Lung (tissue), 12 donors: ENCODE data around the gene GRID1. TPM values are rescaled to one million over a fixed set of nuclear protein-coding genes. Genes with fewer than 3 reads are reported as not detected.

Experiments
- ATAC-seq: fragments of 200-7000 bp; cut with Tn5 transposase; one replicate; pipeline ENCODE4 v1.9.1; 2020; ENCODE audit warnings: moderate number of reproducible peaks; ENCODE audit not compliant: insufficient read depth, low FRiP score
- DNase-seq, 3 donors: peaks; one replicate each; pipeline ENCODE4 v3.0.0-alpha.2; 2013 to 2017
- H3K27ac ChIP-seq, 2 donors: one replicate each; pipeline ENCODE4 v1.5.1; 2013; ENCODE audit warnings: mild to moderate bottlenecking in 2 of 2, moderate library complexity in 2 of 2, control low read depth in 1 of 2, inconsistent platforms in 1 of 2, low read depth in 1 of 2, low read length in 1 of 2
- H3K27me3 ChIP-seq, 3 donors: one replicate each; pipeline ENCODE4 v1.5.1; 2013; ENCODE audit warnings: low read length in 2 of 3; ENCODE audit not compliant: control insufficient read depth in 3 of 3, insufficient read depth in 3 of 3
- H3K36me3 ChIP-seq, 4 donors: one replicate each; pipeline ENCODE4 v1.5.1; 2013; ENCODE audit warnings: low read length in 4 of 4, mild to moderate bottlenecking in 1 of 4, moderate library complexity in 1 of 4; ENCODE audit not compliant: control insufficient read depth in 4 of 4, insufficient read depth in 4 of 4
- H3K4me1 ChIP-seq, 5 donors: one replicate each; pipeline ENCODE4 v1.5.1; 2013; ENCODE audit warnings: low read length in 5 of 5, mild to moderate bottlenecking in 2 of 5, moderate library complexity in 1 of 5; ENCODE audit not compliant: control insufficient read depth in 5 of 5, insufficient read depth in 5 of 5
- H3K4me3 ChIP-seq: one replicate; pipeline ENCODE4 v1.5.1; 2013; ENCODE audit warnings: mild to moderate bottlenecking, control low read depth, moderate library complexity
- H3K9ac ChIP-seq, 2 donors: one replicate each; pipeline ENCODE4 v1.5.1; 2013; ENCODE audit warnings: low read length in 2 of 2, control low read depth in 1 of 2; ENCODE audit not compliant: insufficient read depth in 1 of 2
- H3K9me3 ChIP-seq, 4 donors: one replicate each; pipeline ENCODE4 v1.5.1; 2013; ENCODE audit warnings: low read length in 3 of 4, mild to moderate bottlenecking in 1 of 4, moderate library complexity in 1 of 4; ENCODE audit not compliant: control insufficient read depth in 4 of 4, insufficient read depth in 3 of 4
- WGBS, 2 donors: extraction: QIAGEN DNeasy Blood & Tissue Kit; methylation state at CpG; one replicate each; pipeline ENCODE4 v1.1.7; 2013; 5-methylcytosine and 5-hydroxymethylcytosine counted together
- polyA plus RNA-seq, 2 donors: library from polyadenylated mRNA; stranded (reverse); fragments of 200-250 nt; gene quantifications; one replicate each; pipeline ENCODE4 v1.2.1, GENCODE V29; 2013
- total RNA-seq, 2 donors: library from RNA; depleted of rRNA in 1 of 2; stranded (reverse); fragments of >200 nt in 1 of 2; gene quantifications; one replicate each; pipeline ENCODE4 v1.2.1, GENCODE V29; 2014 to 2021
- TF ChIP-seq, protein P1 (sequence below): IDR thresholded peaks from 2 replicates; pipeline ENCODE4 v1.5.1; 2012; ENCODE audit warnings: mild to moderate bottlenecking; ENCODE audit errors: control extremely low read depth, extremely low read depth
- donor health status: control.
- donor health status: control.
- donor health status: Bipolar disorder and iron deficiency.
- donor health status: healthy.
- donor health status: DM: yes; HTN: yes; CAD: no.

GRID1 gene
- total and polyA plus RNA-seq, 4 donors: 1.1 to 3.6 (median 2.2) TPM

DNA sequence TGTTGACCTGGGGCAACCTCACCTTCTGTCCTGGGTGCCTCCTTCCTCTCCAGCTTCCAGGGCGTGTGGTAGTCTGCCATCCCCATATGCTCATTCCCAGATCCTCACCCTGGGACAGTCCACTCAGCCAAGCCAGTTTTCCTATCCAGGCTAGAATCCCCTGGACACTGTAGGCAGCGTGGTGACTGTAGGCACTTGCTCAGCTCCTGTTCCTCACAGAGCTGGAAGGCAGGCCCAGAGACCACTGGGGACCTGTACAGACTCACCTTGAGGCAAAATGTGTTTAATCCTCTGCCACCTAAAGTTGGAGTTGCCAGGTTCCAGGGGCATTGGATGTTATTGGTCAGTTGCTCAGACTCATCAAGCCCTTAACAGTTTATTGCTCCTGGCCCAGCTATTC is 2.4 kb upstream of the GRID1 start:
- peak in 1 of 3 donors; percentile 9 for DNase-seq
- Histone ChIP-seq H3K27ac (no peak overlapping the region), H3K9ac (no peak overlapping the region), H3K4me1 (peaks cover 0 to 25% (median 10%) of the 10 kb centered on the region in 5 donors), H3K36me3 (no peaks in the 10 kb centered on the region), H3K27me3 (peaks cover 0 to 73% (median 54%) of the 10 kb centered on the region in 3 donors), H3K4me3 (no peak overlapping the region), H3K9me3 (peaks cover 0 to 4% (median 0%) of the 10 kb centered on the region in 4 donors)
- TF ChIP-seq, protein P1, sequence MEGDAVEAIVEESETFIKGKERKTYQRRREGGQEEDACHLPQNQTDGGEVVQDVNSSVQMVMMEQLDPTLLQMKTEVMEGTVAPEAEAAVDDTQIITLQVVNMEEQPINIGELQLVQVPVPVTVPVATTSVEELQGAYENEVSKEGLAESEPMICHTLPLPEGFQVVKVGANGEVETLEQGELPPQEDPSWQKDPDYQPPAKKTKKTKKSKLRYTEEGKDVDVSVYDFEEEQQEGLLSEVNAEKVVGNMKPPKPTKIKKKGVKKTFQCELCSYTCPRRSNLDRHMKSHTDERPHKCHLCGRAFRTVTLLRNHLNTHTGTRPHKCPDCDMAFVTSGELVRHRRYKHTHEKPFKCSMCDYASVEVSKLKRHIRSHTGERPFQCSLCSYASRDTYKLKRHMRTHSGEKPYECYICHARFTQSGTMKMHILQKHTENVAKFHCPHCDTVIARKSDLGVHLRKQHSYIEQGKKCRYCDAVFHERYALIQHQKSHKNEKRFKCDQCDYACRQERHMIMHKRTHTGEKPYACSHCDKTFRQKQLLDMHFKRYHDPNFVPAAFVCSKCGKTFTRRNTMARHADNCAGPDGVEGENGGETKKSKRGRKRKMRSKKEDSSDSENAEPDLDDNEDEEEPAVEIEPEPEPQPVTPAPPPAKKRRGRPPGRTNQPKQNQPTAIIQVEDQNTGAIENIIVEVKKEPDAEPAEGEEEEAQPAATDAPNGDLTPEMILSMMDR: no peak
- 83 to 90% methylated on average over 2 of the region's 2 CpGs for WGBS, 2 donors
- ATAC-seq: no peak

DNA sequence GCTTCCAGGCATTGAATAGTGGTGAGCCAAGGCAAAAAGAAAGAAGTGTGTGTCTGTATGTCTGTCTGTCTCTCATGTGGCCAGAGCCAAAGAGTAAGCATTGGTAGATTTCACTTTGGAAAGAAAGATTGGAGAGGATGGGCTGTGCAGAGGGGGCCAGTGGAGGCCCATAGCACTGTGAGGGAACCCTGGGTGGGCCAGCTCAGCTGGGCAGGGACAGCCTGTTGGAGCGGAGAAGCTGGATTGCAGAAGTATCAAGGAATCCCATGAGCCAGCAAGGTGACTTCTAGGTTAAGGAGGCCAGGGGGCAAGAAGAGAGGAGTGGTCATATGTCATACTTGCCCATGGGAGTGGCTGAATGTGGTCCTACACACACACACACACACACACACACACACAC is 1.5 kb upstream of the GRID1 start:
- Histone ChIP-seq H3K27me3 (peaks cover 0 to 75% (median 61%) of the 10 kb centered on the region in 3 donors), H3K9me3 (peaks cover 0 to 4% (median 0%) of the 10 kb centered on the region in 4 donors), H3K4me1 (peaks cover 0 to 29% (median 10%) of the 10 kb centered on the region in 5 donors), H3K27ac (no peak overlapping the region), H3K4me3 (no peak overlapping the region), H3K9ac (no peak overlapping the region), H3K36me3 (no peaks in the 10 kb centered on the region)
- peak in 1 of 3 donors; percentile 0 for DNase-seq
- TF ChIP-seq, protein P1: no peak
- 88 to 92% methylated on average over 1 of the region's 1 CpG for WGBS, 2 donors
- no peak for ATAC-seq

DNA sequence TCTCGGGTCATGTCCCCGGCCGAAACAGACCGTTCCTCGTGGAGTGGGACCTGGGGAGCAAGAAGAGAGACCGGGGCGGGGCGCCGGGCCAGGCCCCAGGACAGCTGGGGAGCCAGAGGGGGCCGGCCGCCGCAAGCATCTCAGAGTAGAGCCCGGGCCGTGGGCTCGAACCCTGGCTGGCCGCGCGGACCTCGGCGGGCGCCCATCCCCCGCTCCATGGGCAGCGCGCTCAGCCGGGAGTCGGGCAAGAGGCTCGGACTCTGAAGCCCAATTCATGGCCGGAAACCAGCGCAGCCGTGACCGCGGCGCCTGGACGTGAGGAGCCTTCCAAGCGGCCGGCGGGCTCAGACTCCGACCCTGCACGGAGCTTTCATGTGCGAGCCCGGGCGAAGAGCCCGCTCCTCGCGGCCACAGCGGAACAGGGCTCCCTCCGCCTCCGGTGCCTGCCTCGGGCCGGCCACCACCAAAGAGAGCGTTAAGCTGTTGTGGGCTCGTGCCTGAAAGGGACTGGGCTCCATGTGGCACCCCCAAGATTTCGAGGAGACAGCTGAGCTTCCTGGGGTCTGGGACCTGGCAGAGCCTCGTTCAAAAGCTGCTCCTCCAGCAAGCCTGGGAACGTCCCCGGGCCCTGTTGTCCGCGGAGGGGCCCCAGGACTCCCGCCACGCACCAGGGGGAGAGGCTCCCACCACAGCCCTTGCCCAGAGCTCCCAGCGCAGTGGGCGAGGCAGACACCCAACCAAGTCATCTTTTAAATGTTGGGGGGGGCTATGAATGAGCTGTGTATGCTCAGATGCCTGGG is 757 bp upstream of the GRID1 start:
- H3K4me3 ChIP-seq: no peak overlapping the region
- peak; percentile 27 to 50 (median 48) for DNase-seq
- TF ChIP-seq, protein P1: no peak
- no peak overlapping the region for H3K27ac ChIP-seq
- H3K36me3 ChIP-seq: no peaks in the 10 kb centered on the region
- ATAC-seq: no peak
- peaks cover 0 to 31% (median 10%) of the 10 kb centered on the region in 5 donors for H3K4me1 ChIP-seq
- no peak overlapping the region for H3K9ac ChIP-seq
- WGBS, 2 donors: 5 to 7% methylated on average over 60 to 62 of the region's 62 CpGs
- peaks cover 0 to 4% (median 0%) of the 10 kb centered on the region in 4 donors for H3K9me3 ChIP-seq
- H3K27me3 ChIP-seq: peaks cover 0 to 75% (median 66%) of the 10 kb centered on the region in 3 donors
